ENCODE measurements around the gene ZNF577.

Gene ZNF577

GRCh38 chr19:51821456-51821855 is 66.3 kb downstream of the ZNF577 start:
- no peaks in the 10 kb centered on the region for H3K4me1 ChIP-seq (ENCODE audit: control insufficient read depth, low read depth, low read length)
- peak; percentile 26 for DNase-seq
- no peak overlapping the region for H3K4ac ChIP-seq (ENCODE audit: low read depth, low read length)
- H2BK120ac ChIP-seq (ENCODE audit: low read depth, low read length), result no peak overlapping the region
- H3K27ac ChIP-seq (ENCODE audit: low read depth, low read length), result no peak overlapping the region
- WGBS (ENCODE audit: extremely low coverage, insufficient coverage, low lambda C conversion rate), result no CpG with 5 or more reads among the region's 3 CpGs
- no peak overlapping the region for H3K56ac ChIP-seq (ENCODE audit: low read length)
- no peaks in the 10 kb centered on the region for H3K27me3 ChIP-seq (ENCODE audit: insufficient read depth, low read length, poor library complexity)
- H3K36me3 ChIP-seq (ENCODE audit: control insufficient read depth, insufficient read depth, low read length), result no peaks in the 10 kb centered on the region
- H3K4me3 ChIP-seq (ENCODE audit: low read length), result no peak overlapping the region
- no peaks in the 10 kb centered on the region for H3K79me1 ChIP-seq (ENCODE audit: low read length)
- no peak overlapping the region for H3K23ac ChIP-seq (ENCODE audit: low read length)
- H2AK5ac ChIP-seq (ENCODE audit: low read length), result no peak overlapping the region
- H2BK5ac ChIP-seq (ENCODE audit: low read length), result no peak overlapping the region
- no peaks in the 10 kb centered on the region for H3K79me2 ChIP-seq (ENCODE audit: control insufficient read depth, insufficient read depth, low read length)
- no peak overlapping the region for H3K18ac ChIP-seq (ENCODE audit: low read length)
- no peak overlapping the region for H2BK15ac ChIP-seq (replicated peaks; ENCODE audit: low read depth)
- no peak overlapping the region for H3K4me2 ChIP-seq (ENCODE audit: low read length)
- H3K9ac ChIP-seq (ENCODE audit: low read length), result no peak overlapping the region
- no peak overlapping the region for H4K8ac ChIP-seq (ENCODE audit: low read depth, low read length)
- no peak overlapping the region for H4K5ac ChIP-seq (ENCODE audit: low read length)

Data from mesendoderm (in vitro differentiated cells).